Muscle of leg (tissue), 16 donors: Measurements from ENCODE around the gene FOXK2. TPM values are rescaled to one million over a fixed set of nuclear protein-coding genes. Genes with fewer than 3 reads are reported as not detected.

ENCODE experiments used
- DNase-seq: peaks from one replicate; pipeline ENCODE4 v3.0.0; 2013
- H3K27ac ChIP-seq: one replicate; pipeline ENCODE4 v1.5.1; 2013; ENCODE audit warnings: mild to moderate bottlenecking, low read length, control low read depth
- H3K27me3 ChIP-seq: one replicate; pipeline ENCODE4 v1.6.1; 2013; ENCODE audit warnings: low read length; ENCODE audit not compliant: control insufficient read depth, insufficient read depth
- H3K36me3 ChIP-seq: one replicate; pipeline ENCODE4 v1.6.1; 2013; ENCODE audit warnings: low read length; ENCODE audit not compliant: control insufficient read depth, insufficient read depth
- H3K4me1 ChIP-seq: one replicate; pipeline ENCODE4 v1.6.1; 2013; ENCODE audit warnings: low read length; ENCODE audit not compliant: control insufficient read depth, insufficient read depth
- H3K4me3 ChIP-seq: one replicate; pipeline ENCODE4 v1.5.1; 2013; ENCODE audit warnings: low read length, control low read depth
- H3K9me3 ChIP-seq: replicated peaks from 2 replicates; pipeline ENCODE4 v1.6.1; 2013; ENCODE audit warnings: low read depth, low read length; ENCODE audit not compliant: control insufficient read depth
- WGBS: methylation state at CpG from one replicate; pipeline ENCODE4 v1.1.5; 2013; ENCODE audit warnings: missing lambda C conversion rate; ENCODE audit not compliant: insufficient coverage; 5-methylcytosine and 5-hydroxymethylcytosine counted together
- long read RNA-seq, 11 donors: transcript quantifications; one replicate each; lab custom pipeline, GENCODE V29; 2026
- polyA plus RNA-seq, 8 donors: library from polyadenylated mRNA; unstranded; fragments of 120-200 nt; gene quantifications; one replicate each; pipeline versions ENCODE4 v1.2.1 to v1.2.3, GENCODE V29; 2013; ENCODE audit warnings: inconsistent platforms in 1 of 8, low replicate concordance in 1 of 8; ENCODE audit not compliant: insufficient read length in 8 of 8, insufficient read depth in 1 of 8
- total RNA-seq: library from RNA; stranded (reverse); fragments of 120-200 nt; gene quantifications from one replicate; pipeline ENCODE4 v1.2.4, GENCODE V29; 2013

FOXK2 gene
- total RNA-seq = 31.8 TPM
- 10 to 100 TPM; 33.5 to 47.3 (median 39.1) TPM for polyA plus RNA-seq
- long read RNA-seq, donor 1, full-length matches to known transcripts = 12 of 12 reads
- long read RNA-seq, donor 1, partial matches to known transcripts = 0 of 12 reads
- long read RNA-seq, donor 1, other reads (novel, unspliced or antisense) = 0 of 12 reads
- long read RNA-seq, donor 2, full-length matches to known transcripts = 1 of 1 reads
- long read RNA-seq, donor 2, partial matches to known transcripts = 0 of 1 reads
- long read RNA-seq, donor 2, other reads (novel, unspliced or antisense) = 0 of 1 reads
- long read RNA-seq, donor 3, full-length matches to known transcripts = 11 of 11 reads
- long read RNA-seq, donor 3, partial matches to known transcripts = 0 of 11 reads
- long read RNA-seq, donor 3, other reads (novel, unspliced or antisense) = 0 of 11 reads
- long read RNA-seq, donor 4, full-length matches to known transcripts = 8 of 25 reads
- long read RNA-seq, donor 4, partial matches to known transcripts = 17 of 25 reads
- long read RNA-seq, donor 4, other reads (novel, unspliced or antisense) = 0 of 25 reads
- long read RNA-seq, donor 5, full-length matches to known transcripts = 27 of 34 reads
- long read RNA-seq, donor 5, partial matches to known transcripts = 7 of 34 reads
- long read RNA-seq, donor 5, other reads (novel, unspliced or antisense) = 0 of 34 reads
- long read RNA-seq, donor 6, full-length matches to known transcripts = 20 of 76 reads
- long read RNA-seq, donor 6, partial matches to known transcripts = 30 of 76 reads
- long read RNA-seq, donor 6, other reads (novel, unspliced or antisense) = 26 of 76 reads
- long read RNA-seq, donor 7, full-length matches to known transcripts = 17 of 33 reads
- long read RNA-seq, donor 7, partial matches to known transcripts = 16 of 33 reads
- long read RNA-seq, donor 7, other reads (novel, unspliced or antisense) = 0 of 33 reads
- long read RNA-seq, donor 8, full-length matches to known transcripts = 12 of 23 reads
- long read RNA-seq, donor 8, partial matches to known transcripts = 11 of 23 reads
- long read RNA-seq, donor 8, other reads (novel, unspliced or antisense) = 0 of 23 reads
- long read RNA-seq, donor 9, full-length matches to known transcripts = 15 of 15 reads
- long read RNA-seq, donor 9, partial matches to known transcripts = 0 of 15 reads
- long read RNA-seq, donor 9, other reads (novel, unspliced or antisense) = 0 of 15 reads
- long read RNA-seq, donor 10, full-length matches to known transcripts = 15 of 38 reads
- long read RNA-seq, donor 10, partial matches to known transcripts = 23 of 38 reads
- long read RNA-seq, donor 10, other reads (novel, unspliced or antisense) = 0 of 38 reads
- long read RNA-seq, donor 11, full-length matches to known transcripts = 14 of 20 reads
- long read RNA-seq, donor 11, partial matches to known transcripts = 6 of 20 reads
- long read RNA-seq, donor 11, other reads (novel, unspliced or antisense) = 0 of 20 reads

DNA sequence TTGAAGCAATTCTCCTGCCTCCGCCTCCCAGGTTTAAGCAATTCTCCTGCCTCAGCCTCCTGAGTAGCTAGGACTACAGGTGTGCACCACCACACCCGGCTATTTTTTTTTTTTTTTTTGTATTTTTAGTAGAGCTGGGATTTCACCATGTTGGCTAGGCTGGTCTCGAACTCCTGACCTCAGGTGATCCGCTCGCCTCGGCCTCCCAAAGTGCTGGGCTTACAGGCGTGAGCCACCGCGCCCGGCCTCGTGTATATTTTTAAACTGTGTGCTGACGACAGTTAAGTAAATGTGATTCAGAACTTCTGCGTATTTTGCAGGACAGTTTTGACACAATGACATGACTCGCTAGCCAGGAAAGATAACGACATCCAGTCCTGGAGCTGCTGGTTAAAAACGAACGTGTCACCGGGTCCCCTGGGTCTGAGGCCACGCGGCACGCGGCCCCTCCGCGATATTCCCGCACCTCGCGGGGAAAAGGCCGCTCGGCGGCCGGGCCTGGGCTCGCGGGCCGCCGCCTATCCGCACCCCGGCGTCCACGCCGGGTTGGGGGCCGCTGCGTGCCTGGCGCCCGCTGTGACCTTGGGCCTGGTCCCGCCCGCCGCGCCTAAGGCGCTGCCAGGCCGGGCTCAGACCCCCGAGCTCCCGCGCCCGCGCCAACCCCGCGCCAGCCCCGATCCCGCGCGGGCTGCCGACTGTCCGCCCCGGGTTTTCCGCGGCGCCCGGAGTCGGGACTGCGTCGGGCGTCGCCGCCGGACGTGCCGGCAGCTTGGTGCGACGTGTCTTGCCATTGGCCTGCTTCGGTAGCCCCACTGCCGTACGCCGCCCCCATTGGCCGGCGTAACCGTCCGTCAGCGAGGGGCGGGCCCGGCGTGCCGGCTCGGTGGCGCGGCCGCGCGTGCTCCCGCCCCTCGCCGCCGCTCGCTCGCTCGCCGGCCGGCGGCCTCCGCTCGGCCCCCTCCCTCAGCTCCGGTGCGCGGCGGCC, at the start of gene FOXK2:
TSS of gene FOXK2 (plus strand) at position 907 of the 985 bp plus-strand sequence. CDS start 157 bp downstream, outside the sequence.
- WGBS = 1% methylated on average over 112 of the region's 114 CpGs

GRCh38 chr17:82470065-82470464, 49.5 kb upstream of the FOXK2 start:
- WGBS = 96% methylated on average over 4 of the region's 7 CpGs
- Histone ChIP-seq H3K27ac (no peak overlapping the region), H3K36me3 (peaks cover 58% of the 10 kb centered on the region), H3K9me3 (no peaks in the 10 kb centered on the region), H3K4me3 (no peak overlapping the region), H3K4me1 (peaks cover 5% of the 10 kb centered on the region), H3K27me3 (no peaks in the 10 kb centered on the region)
- DNase-seq = no peak

More for the DNA sequence above, at the start of gene FOXK2:
- no peaks in the 10 kb centered on the region for H3K36me3 ChIP-seq
- peak within 1 kb of the TSS; percentile 91 for H3K27ac ChIP-seq
- H3K4me3 ChIP-seq = peak within 1 kb of the TSS; percentile 69
- peak; percentile 98 for DNase-seq
- H3K4me1 ChIP-seq = peaks cover 9% of the 10 kb centered on the region
- no peaks in the 10 kb centered on the region for H3K9me3 ChIP-seq
- H3K27me3 ChIP-seq = no peaks in the 10 kb centered on the region

GRCh38 chr17:82474223-82475010, 45.1 kb upstream of the FOXK2 start:
- H3K4me3 ChIP-seq = no peak overlapping the region
- H3K9me3 ChIP-seq = no peaks in the 10 kb centered on the region
- no peaks in the 10 kb centered on the region for H3K27me3 ChIP-seq
- peaks cover 9% of the 10 kb centered on the region for H3K4me1 ChIP-seq
- WGBS = 36% methylated on average over 4 of the region's 11 CpGs
- peak; percentile 87 for DNase-seq
- peak overlapping the region; percentile 45 for H3K27ac ChIP-seq
- peaks cover 57% of the 10 kb centered on the region for H3K36me3 ChIP-seq

GRCh38 chr17:82475458-82475857, 44.1 kb upstream of the FOXK2 start:
- DNase-seq = no peak
- Histone ChIP-seq H3K27me3 (no peaks in the 10 kb centered on the region), H3K27ac (no peak overlapping the region), H3K36me3 (peaks cover 61% of the 10 kb centered on the region), H3K9me3 (no peaks in the 10 kb centered on the region), H3K4me3 (no peak overlapping the region), H3K4me1 (peaks cover 15% of the 10 kb centered on the region)
- 80% methylated on average over 2 of the region's 8 CpGs for WGBS

DNA sequence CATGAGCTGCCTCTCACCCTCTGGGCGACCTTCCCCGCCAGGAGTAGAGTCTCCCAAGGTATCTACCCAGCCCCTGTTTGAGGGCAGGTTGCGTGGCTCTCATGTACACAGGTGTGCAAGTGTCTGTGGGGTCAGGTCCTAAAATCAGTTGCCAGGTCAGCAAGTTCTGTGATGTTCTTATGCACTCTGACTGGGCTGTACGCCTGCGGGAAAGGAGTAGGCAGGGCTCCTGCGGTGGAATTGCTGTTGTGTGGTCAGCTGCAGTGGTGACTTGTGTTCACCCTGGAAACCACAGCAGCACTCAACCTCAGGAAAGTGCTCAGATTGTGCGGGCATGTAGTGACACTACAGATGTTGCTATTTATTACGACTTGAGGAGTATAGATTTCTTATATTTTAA, 41.6 kb upstream of the FOXK2 start:
- no peaks in the 10 kb centered on the region for H3K27me3 ChIP-seq
- no peaks in the 10 kb centered on the region for H3K9me3 ChIP-seq
- WGBS = 82% methylated on average over 7 of the region's 8 CpGs
- no peak for DNase-seq
- H3K36me3 ChIP-seq = peaks cover 78% of the 10 kb centered on the region
- no peak overlapping the region for H3K4me3 ChIP-seq
- H3K27ac ChIP-seq = no peak overlapping the region
- peaks cover 15% of the 10 kb centered on the region for H3K4me1 ChIP-seq

- Histone ChIP-seq H3K27ac (no peak overlapping the region), H3K36me3 (peaks cover 87% of the 10 kb centered on the region), H3K27me3 (no peaks in the 10 kb centered on the region), H3K9me3 (no peaks in the 10 kb centered on the region), H3K4me3 (no peak overlapping the region), H3K4me1 (peaks cover 15% of the 10 kb centered on the region)
- no peak for DNase-seq
- WGBS = 57% methylated on average over 3 of the region's 5 CpGs
These were observed 39.9 kb upstream of the FOXK2 start for GRCh38 chr17:82479602-82480001.

- DNase-seq = peak; percentile 70
- Histone ChIP-seq H3K4me1 (peaks cover 10% of the 10 kb centered on the region), H3K27ac (no peak overlapping the region), H3K27me3 (no peaks in the 10 kb centered on the region), H3K36me3 (peaks cover 90% of the 10 kb centered on the region), H3K4me3 (no peak overlapping the region), H3K9me3 (no peaks in the 10 kb centered on the region)
- WGBS = 27% methylated on average over 8 of the region's 9 CpGs
These were observed 39.2 kb upstream of the FOXK2 start for GRCh38 chr17:82480318-82480717.

- no peak overlapping the region for H3K27ac ChIP-seq
- no peak for DNase-seq
- no peaks in the 10 kb centered on the region for H3K27me3 ChIP-seq
- H3K36me3 ChIP-seq = peaks cover 94% of the 10 kb centered on the region
- no peaks in the 10 kb centered on the region for H3K9me3 ChIP-seq
- H3K4me3 ChIP-seq = no peak overlapping the region
- 75% methylated on average over 4 of the region's 6 CpGs for WGBS
- H3K4me1 ChIP-seq = peaks cover 12% of the 10 kb centered on the region
These were observed 36.3 kb upstream of the FOXK2 start for GRCh38 chr17:82483204-82483660.
